Panc1 (cell line): ENCODE data around the gene OR2A5. TPM values are rescaled to one million over a fixed set of nuclear protein-coding genes. Genes with fewer than 3 reads are reported as not detected.

ENCODE experiments used
- ATAC-seq: fragments of 200-7000 bp; cut with Tn5 transposase; 2 replicates; pipeline ENCODE4 v1.9.1; 2020; ENCODE audit warnings: mild to moderate bottlenecking, moderate library complexity
- BruUV-seq: library from RNA; stranded (reverse); fragments of 400-500 nt; replicated peaks from 2 replicates; lab custom pipeline; 2021; lab: Mats Ljungman, UMichigan
- CTCF ChIA-PET: fragments of 300-600 bp; sonication (Branson Sonifier 250); formaldehyde crosslinking; loops from one replicate; lab custom pipeline; 2022; ENCODE audit warnings: antibody characterized with exemption; lab: Charles Lee
- POLR2A ChIA-PET: fragments of 300-600 bp; sonication (Branson Sonifier 250); formaldehyde crosslinking; loops from one replicate; lab custom pipeline; 2022; ENCODE audit warnings: antibody characterized with exemption; lab: Charles Lee
- DNase-seq: peaks from one replicate; pipeline ENCODE4 v3.0.0-alpha.2; 2010; ENCODE audit warnings: low read depth, low spot score
- H3K27ac ChIP-seq: 2 replicates; pipeline ENCODE4 v1.5.1; 2011; ENCODE audit warnings: mild to moderate bottlenecking, low read length, inconsistent platforms
- H3K27me3 ChIP-seq: fragments of 200-500 bp; sonication (Bioruptor generic); 2 replicates; pipeline ENCODE4 v1.6.0; 2014; ENCODE audit warnings: low read length, inconsistent platforms; ENCODE audit not compliant: control insufficient read depth, insufficient read depth
- H3K36me3 ChIP-seq: fragments of 200-500 bp; sonication (Bioruptor generic); 2 replicates; pipeline ENCODE4 v1.5.1; 2014; ENCODE audit warnings: inconsistent platforms, mild to moderate bottlenecking, low read length, moderate library complexity; ENCODE audit not compliant: control insufficient read depth, insufficient read depth
- H3K4me1 ChIP-seq: 2 replicates; pipeline ENCODE4 v1.5.1; 2011; ENCODE audit warnings: inconsistent platforms, mild to moderate bottlenecking, low read length, moderate library complexity; ENCODE audit not compliant: control insufficient read depth, insufficient read depth
- H3K4me3 ChIP-seq, 2 experiments: 2 replicates each; pipeline ENCODE4 v1.5.1; 2011 to 2012; ENCODE audit warnings: low read depth in 2 of 2, low read length in 2 of 2, mild to moderate bottlenecking in 2 of 2, inconsistent platforms in 1 of 2, moderate library complexity in 1 of 2
- H3K9me3 ChIP-seq: fragments of 200-500 bp; sonication (Bioruptor generic); 2 replicates; pipeline ENCODE4 v1.5.1; 2014; ENCODE audit warnings: low read depth, mild to moderate bottlenecking, inconsistent platforms, low read length, moderate library complexity; ENCODE audit not compliant: control insufficient read depth, insufficient read depth
- CTCF ChIP-seq: fragments of 450-650 bp; IDR thresholded peaks from 2 replicates; pipeline ENCODE4 v1.5.1; 2017; ENCODE audit warnings: mild to moderate bottlenecking
- POLR2AphosphoS5 ChIP-seq: IDR thresholded peaks from 2 replicates; pipeline ENCODE4 v1.6.1; 2012; ENCODE audit warnings: mild to moderate bottlenecking, low read depth, low read length, moderate library complexity
- REST ChIP-seq, 2 experiments: IDR thresholded peaks; 2 replicates each; pipeline ENCODE4 v1.6.1; 2011 to 2012; ENCODE audit warnings: low read depth in 2 of 2, control low read depth in 1 of 2, low read length in 1 of 2, mild to moderate bottlenecking in 1 of 2, moderate library complexity in 1 of 2; ENCODE audit not compliant: insufficient read depth in 1 of 2
- SIN3A ChIP-seq: IDR thresholded peaks from 2 replicates; pipeline ENCODE4 v1.6.1; 2012; ENCODE audit warnings: low read depth, mild to moderate bottlenecking, low read length, moderate library complexity, borderline replicate concordance; ENCODE audit not compliant: insufficient read depth
- TCF7L2 ChIP-seq: IDR thresholded peaks from 2 replicates; pipeline ENCODE4 v1.6.1; 2011; ENCODE audit warnings: mild to moderate bottlenecking, low read depth, low read length, inconsistent platforms
- in situ Hi-C: cut with HindIII; loops from 2 replicates; pipeline ENCODE4 v1.10.0; 2016; ENCODE audit warnings: low sequenced_read_pairs, low pct_unique_long_range_greater_than_20kb
- intact Hi-C: fragments of 100-400 bp; cut with micrococcal nuclease; formaldehyde crosslinking; loops from one replicate; pipeline ENCODE4 v1.10.0; 2022; ENCODE audit not compliant: unreplicated experiment
- total RNA-seq: library from RNA; stranded (reverse); gene quantifications from one replicate; pipeline ENCODE4 v1.2.1, GENCODE V29; 2021; ENCODE audit not compliant: unreplicated experiment

Gene OR2A5
- total RNA-seq, 1 experiment from 2014 or later = not detected

- DNase-seq = no peak
Measured at GRCh38 chr7:144019457-144019856, 29.3 kb upstream of the OR2A5 start.

GRCh38 chr7:144020340-144020739 lies 28.4 kb upstream of the OR2A5 start:
- H3K27ac ChIP-seq = no peak overlapping the region
- H3K4me3 ChIP-seq = no peak overlapping the region
- ChIA-PET POLR2A (no interaction called here), CTCF (no interaction called here)
- no TSS peak for BruUV-seq
- 0 out of 2 replicates have a peak, but pooled peaks cover 3% of the 10 kb centered on the region for H3K27me3 ChIP-seq
- in situ Hi-C loops = no loop called here
- no peak for TF ChIP-seq TCF7L2
- no peak for TF ChIP-seq REST (IDR thresholded peaks at IDR 0.05; ENCODE audit: insufficient read depth in 1 of 2, low read depth in 2 of 2, low read length in 1 of 2)
- no peak for TF ChIP-seq POLR2AphosphoS5
- TF ChIP-seq CTCF = no peak
- TF ChIP-seq SIN3A = no peak
- no peak for ATAC-seq
- intact Hi-C loops = no loop called here
- H3K36me3 ChIP-seq = no peaks in the 10 kb centered on the region
- DNase-seq = no peak
- H3K4me1 ChIP-seq = no peaks in the 10 kb centered on the region
- H3K9me3 ChIP-seq = no peaks in the 10 kb centered on the region

More at GRCh38 chr7:144019457-144019856, 29.3 kb upstream of the OR2A5 start:
- Histone ChIP-seq H3K27ac (no peak overlapping the region), H3K4me3 (no peak overlapping the region), H3K36me3 (no peaks in the 10 kb centered on the region), H3K4me1 (no peaks in the 10 kb centered on the region), H3K27me3 (no peaks in the 10 kb centered on the region), H3K9me3 (no peaks in the 10 kb centered on the region)
- in situ Hi-C loops = no loop called here
- no TSS peak for BruUV-seq
- TF ChIP-seq SIN3A = no peak
- TF ChIP-seq REST (IDR thresholded peaks at IDR 0.05; ENCODE audit: insufficient read depth in 1 of 2, low read depth in 2 of 2, low read length in 1 of 2) = no peak
- no peak for TF ChIP-seq CTCF
- no peak for TF ChIP-seq POLR2AphosphoS5
- TF ChIP-seq TCF7L2 = no peak
- CTCF ChIA-PET = no interaction called here
- POLR2A ChIA-PET = no interaction called here
- no peak for ATAC-seq
- intact Hi-C loops = no loop called here
